HepG2 (cell line): ENCODE measurements around the gene RPL5. TPM values are rescaled to one million over a fixed set of nuclear protein-coding genes. Genes with fewer than 3 reads are reported as not detected.

Experiments
- ATF7 ChIP-seq, 2 experiments: fragments of 450-650 bp in 1 of 2; sonication (generic) in 1 of 2; formaldehyde crosslinking in 1 of 2; IDR thresholded peaks; 2 replicates each; pipeline versions ENCODE4 v1.4.0 to v1.6.1; 2016 to 2020; ENCODE audit warnings: antibody characterized with exemption in 1 of 2, mild to moderate bottlenecking in 1 of 2, missing genetic modification reagents in 1 of 2
- BRCA1 ChIP-seq: sonication (generic); formaldehyde crosslinking; IDR thresholded peaks from 2 replicates; pipeline ENCODE4 v1.4.0; 2020; ENCODE audit warnings: missing genetic modification reagents
- PAXIP1 ChIP-seq: sonication (generic); formaldehyde crosslinking; conservative IDR thresholded peaks from 2 replicates; pipeline ENCODE4 v1.4.0; 2020; ENCODE audit warnings: mild to moderate bottlenecking, missing genetic modification reagents, moderate library complexity
- PLSCR1 ChIP-seq: sonication (generic); formaldehyde crosslinking; IDR thresholded peaks from 2 replicates; pipeline ENCODE4 v1.5.0; 2020; ENCODE audit warnings: missing genetic modification reagents, mild to moderate bottlenecking, borderline replicate concordance
- RARG ChIP-seq: sonication (generic); formaldehyde crosslinking; IDR thresholded peaks from 2 replicates; pipeline ENCODE4 v1.4.0; 2020; ENCODE audit warnings: low read depth, mild to moderate bottlenecking, missing genetic modification reagents
- SAFB2 ChIP-seq: sonication (generic); formaldehyde crosslinking; IDR thresholded peaks from 2 replicates; pipeline ENCODE4 v1.5.1; 2020; ENCODE audit warnings: missing genetic modification reagents, low read depth, mild to moderate bottlenecking, borderline replicate concordance
- SIN3B ChIP-seq: fragments of 150-350 bp; IDR thresholded peaks from 2 replicates; pipeline ENCODE4 v1.6.1; 2014; ENCODE audit warnings: low read length
- STAT5B ChIP-seq: sonication (generic); formaldehyde crosslinking; IDR thresholded peaks from 2 replicates; pipeline ENCODE4 v1.4.0; 2020; ENCODE audit warnings: missing genetic modification reagents
- ZBTB34 ChIP-seq: sonication (generic); formaldehyde crosslinking; IDR thresholded peaks from 2 replicates; pipeline ENCODE4 v1.8.0; 2022; ENCODE audit warnings: mild to moderate bottlenecking, missing genetic modification reagents
- ZMYM3 ChIP-seq: sonication (generic); formaldehyde crosslinking; IDR thresholded peaks from 2 replicates; pipeline ENCODE4 v1.5.1; 2020; ENCODE audit warnings: mild to moderate bottlenecking, missing genetic modification reagents
- ZNF17 ChIP-seq: sonication (generic); formaldehyde crosslinking; IDR thresholded peaks from 2 replicates; pipeline ENCODE4 v1.5.0; 2020; ENCODE audit warnings: mild to moderate bottlenecking, missing genetic modification reagents
- ZNF674 ChIP-seq: sonication (generic); formaldehyde crosslinking; IDR thresholded peaks from 2 replicates; pipeline ENCODE4 v1.5.0; 2020; ENCODE audit warnings: low read depth, mild to moderate bottlenecking, missing genetic modification reagents
- ZNF746 ChIP-seq: sonication (generic); formaldehyde crosslinking; IDR thresholded peaks from 2 replicates; pipeline ENCODE4 v1.8.0; 2022; ENCODE audit warnings: mild to moderate bottlenecking, missing genetic modification reagents
- ZNF780A ChIP-seq: sonication (generic); formaldehyde crosslinking; IDR thresholded peaks from 2 replicates; pipeline ENCODE4 v1.8.0; 2022; ENCODE audit warnings: mild to moderate bottlenecking, missing genetic modification reagents, moderate library complexity
- ZNF839 ChIP-seq: sonication (generic); formaldehyde crosslinking; IDR thresholded peaks from 2 replicates; pipeline ENCODE4 v1.4.0; 2020; ENCODE audit warnings: missing genetic modification reagents, mild to moderate bottlenecking, borderline replicate concordance
- polyA plus RNA-seq, 8 experiments: library from polyadenylated mRNA; depleted of rRNA in 3 of 8; stranded (reverse) in 7 of 8; unstranded in 1 of 8; fragments of >200 nt; fragmentation: Illumina TruSeq in 4 of 8; extraction: Trizol in 4 of 8; gene quantifications; 2 replicates each; pipeline versions ENCODE4 v1.2.1 to v1.2.3, GENCODE V29; 2011 to 2016; ENCODE audit warnings: low read depth in 4 of 8, missing spikeins in 1 of 8, mixed read lengths in 1 of 8; ENCODE audit not compliant: insufficient read depth in 1 of 8
- total RNA-seq, 5 experiments: library from RNA; depleted of rRNA; stranded (reverse); fragments of >200 nt; fragmentation: Illumina TruSeq; extraction: Trizol; gene quantifications; 2 replicates each; pipeline ENCODE4 v1.2.3, GENCODE V29; 2016; ENCODE audit warnings: low read depth in 1 of 5
- TF ChIP-seq, protein P1 (sequence below): sonication (generic); formaldehyde crosslinking; IDR thresholded peaks from 2 replicates; pipeline ENCODE4; 2020; ENCODE audit warnings: missing genetic modification reagents, mild to moderate bottlenecking, borderline replicate concordance

The RPL5 gene
- total and polyA plus RNA-seq, 2 of the 13 experiments (the other 11 are each of a cell fraction or from before 2014, with no cell fraction given), result 2,304 to 2,520 TPM

DNA sequence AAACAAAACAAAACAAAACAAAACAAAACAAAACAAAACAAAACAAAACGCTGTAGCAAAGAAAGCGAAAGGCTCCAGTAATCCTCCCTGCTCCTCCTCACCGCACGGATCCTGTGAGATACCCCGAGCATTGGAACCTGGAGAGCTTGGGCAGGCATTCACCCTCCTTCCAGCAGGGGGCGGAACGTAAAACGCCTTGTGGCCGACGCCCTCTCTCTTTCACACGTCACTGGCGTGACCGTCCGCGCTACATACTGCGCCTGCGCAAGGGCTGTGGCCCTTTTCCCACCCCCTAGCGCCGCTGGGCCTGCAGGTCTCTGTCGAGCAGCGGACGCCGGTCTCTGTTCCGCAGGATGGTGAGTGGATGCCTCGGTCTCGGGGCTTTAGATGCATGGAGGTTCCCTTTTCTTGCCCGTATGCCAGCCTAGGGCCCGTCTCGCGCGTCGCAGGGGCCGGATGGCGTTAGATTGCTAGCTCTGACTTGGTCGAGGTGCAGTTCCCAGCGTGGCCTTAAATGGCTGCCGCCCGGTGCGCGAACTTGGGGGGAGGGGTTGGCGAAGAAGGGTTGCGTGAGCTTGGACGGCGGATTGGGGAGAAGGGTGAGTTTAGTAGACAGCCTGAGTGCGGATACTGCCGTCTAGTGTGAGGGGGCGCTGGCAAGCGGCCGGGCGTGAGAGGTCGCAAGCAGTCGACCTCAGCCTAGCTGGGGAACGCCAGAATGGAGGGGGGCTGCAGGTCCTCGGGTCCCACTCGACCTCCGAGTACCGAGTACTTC, at the start of gene RPL5 (continued):
- TF ChIP-seq, protein P1, sequence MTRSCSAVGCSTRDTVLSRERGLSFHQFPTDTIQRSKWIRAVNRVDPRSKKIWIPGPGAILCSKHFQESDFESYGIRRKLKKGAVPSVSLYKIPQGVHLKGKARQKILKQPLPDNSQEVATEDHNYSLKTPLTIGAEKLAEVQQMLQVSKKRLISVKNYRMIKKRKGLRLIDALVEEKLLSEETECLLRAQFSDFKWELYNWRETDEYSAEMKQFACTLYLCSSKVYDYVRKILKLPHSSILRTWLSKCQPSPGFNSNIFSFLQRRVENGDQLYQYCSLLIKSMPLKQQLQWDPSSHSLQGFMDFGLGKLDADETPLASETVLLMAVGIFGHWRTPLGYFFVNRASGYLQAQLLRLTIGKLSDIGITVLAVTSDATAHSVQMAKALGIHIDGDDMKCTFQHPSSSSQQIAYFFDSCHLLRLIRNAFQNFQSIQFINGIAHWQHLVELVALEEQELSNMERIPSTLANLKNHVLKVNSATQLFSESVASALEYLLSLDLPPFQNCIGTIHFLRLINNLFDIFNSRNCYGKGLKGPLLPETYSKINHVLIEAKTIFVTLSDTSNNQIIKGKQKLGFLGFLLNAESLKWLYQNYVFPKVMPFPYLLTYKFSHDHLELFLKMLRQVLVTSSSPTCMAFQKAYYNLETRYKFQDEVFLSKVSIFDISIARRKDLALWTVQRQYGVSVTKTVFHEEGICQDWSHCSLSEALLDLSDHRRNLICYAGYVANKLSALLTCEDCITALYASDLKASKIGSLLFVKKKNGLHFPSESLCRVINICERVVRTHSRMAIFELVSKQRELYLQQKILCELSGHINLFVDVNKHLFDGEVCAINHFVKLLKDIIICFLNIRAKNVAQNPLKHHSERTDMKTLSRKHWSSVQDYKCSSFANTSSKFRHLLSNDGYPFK (CRISPR knock-in tag), result peak; percentile 91; the same call in 1 of the 2 replicates
- TF ChIP-seq PAXIP1 (CRISPR knock-in tag), result peak; percentile 48
- no peak; the same call in 1 of the 2 replicates for TF ChIP-seq PLSCR1 (CRISPR knock-in tag)
- TF ChIP-seq ZNF746 (CRISPR knock-in tag), result peak; percentile 82; the same call in 1 of the 2 replicates
- TF ChIP-seq ZBTB34 (CRISPR knock-in tag), result peak; percentile 59; the same call in 1 of the 2 replicates
- TF ChIP-seq ZNF674 (CRISPR knock-in tag), result no peak
- TF ChIP-seq STAT5B (CRISPR knock-in tag), result peak; percentile 79
- TF ChIP-seq SIN3B, result no peak
- peak; percentile 88; the same call in 1 of the 2 replicates for TF ChIP-seq BRCA1
- 0 out of 2 replicates have a peak, but pooled peaks have one; percentile 27 for TF ChIP-seq ATF7 (IDR thresholded peaks at IDR 0.05)
- peak; percentile 63; the same call in 1 of the 2 replicates for TF ChIP-seq ATF7 (CRISPR knock-in tag; IDR thresholded peaks at IDR 0.05)
- TF ChIP-seq ZMYM3, result peak; percentile 31; the same call in 1 of the 2 replicates
- peak; percentile 51; the same call in 1 of the 2 replicates for TF ChIP-seq ZNF839 (CRISPR knock-in tag)
- TF ChIP-seq RARG (CRISPR knock-in tag), result peak; percentile 88; the same call in 1 of the 2 replicates
- peak; percentile 91; the same call in 1 of the 2 replicates for TF ChIP-seq ZNF780A
- no peak for TF ChIP-seq ZNF17 (CRISPR knock-in tag)
- TF ChIP-seq SAFB2, result no peak; the same call in 1 of the 2 replicates
